AG09309 (cell line): Measurements from ENCODE around the gene MBOAT1.

Experiments
- DNase-seq: peaks from one replicate; pipeline ENCODE4 v3.0.0-alpha.2; 2010; ENCODE audit warnings: low read depth
- H3K4me3 ChIP-seq: 2 replicates; pipeline ENCODE4 v1.5.1; 2011; ENCODE audit warnings: mild to moderate bottlenecking, low read depth, low read length, moderate library complexity; ENCODE audit not compliant: control insufficient read depth
- TF ChIP-seq, protein P1 (sequence below): IDR thresholded peaks from 2 replicates; pipeline ENCODE4 v1.5.1; 2011; ENCODE audit warnings: mild to moderate bottlenecking, low read depth, low read length, inconsistent platforms; ENCODE audit not compliant: insufficient read depth, control insufficient read depth; ENCODE audit errors: missing control alignments

The MBOAT1 gene

DNA sequence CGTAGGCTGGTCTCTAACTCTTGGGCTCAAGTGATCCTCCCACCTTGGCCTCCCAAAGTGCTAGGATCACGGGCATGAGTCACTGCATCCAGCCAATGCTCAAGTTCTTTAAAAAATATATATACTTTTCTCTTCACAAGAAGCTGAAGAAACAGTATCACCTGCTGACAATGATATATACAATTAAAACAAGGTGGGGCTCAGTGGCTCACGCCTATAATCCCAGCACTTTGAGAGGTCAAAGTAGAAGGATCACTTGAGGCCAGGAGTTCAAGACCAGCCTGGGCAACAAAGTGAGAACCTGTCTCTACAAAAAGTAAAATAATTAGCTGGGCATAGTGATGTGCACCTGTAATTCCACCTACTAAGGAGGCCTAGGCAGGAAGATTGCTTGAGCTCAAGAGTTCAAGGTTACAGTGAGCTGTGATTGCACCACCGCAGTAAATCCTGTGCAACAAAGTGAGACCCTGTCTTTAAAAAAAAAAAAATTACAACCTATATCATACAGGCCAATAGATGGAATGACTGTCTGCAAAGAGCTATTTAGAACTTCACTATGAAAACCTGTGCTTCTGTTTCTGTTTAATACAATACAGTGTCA lies 36.4 kb downstream of the MBOAT1 start:
- H3K4me3 ChIP-seq: no peak overlapping the region
- no peak for DNase-seq
- TF ChIP-seq, protein P1, sequence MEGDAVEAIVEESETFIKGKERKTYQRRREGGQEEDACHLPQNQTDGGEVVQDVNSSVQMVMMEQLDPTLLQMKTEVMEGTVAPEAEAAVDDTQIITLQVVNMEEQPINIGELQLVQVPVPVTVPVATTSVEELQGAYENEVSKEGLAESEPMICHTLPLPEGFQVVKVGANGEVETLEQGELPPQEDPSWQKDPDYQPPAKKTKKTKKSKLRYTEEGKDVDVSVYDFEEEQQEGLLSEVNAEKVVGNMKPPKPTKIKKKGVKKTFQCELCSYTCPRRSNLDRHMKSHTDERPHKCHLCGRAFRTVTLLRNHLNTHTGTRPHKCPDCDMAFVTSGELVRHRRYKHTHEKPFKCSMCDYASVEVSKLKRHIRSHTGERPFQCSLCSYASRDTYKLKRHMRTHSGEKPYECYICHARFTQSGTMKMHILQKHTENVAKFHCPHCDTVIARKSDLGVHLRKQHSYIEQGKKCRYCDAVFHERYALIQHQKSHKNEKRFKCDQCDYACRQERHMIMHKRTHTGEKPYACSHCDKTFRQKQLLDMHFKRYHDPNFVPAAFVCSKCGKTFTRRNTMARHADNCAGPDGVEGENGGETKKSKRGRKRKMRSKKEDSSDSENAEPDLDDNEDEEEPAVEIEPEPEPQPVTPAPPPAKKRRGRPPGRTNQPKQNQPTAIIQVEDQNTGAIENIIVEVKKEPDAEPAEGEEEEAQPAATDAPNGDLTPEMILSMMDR: no peak

DNA sequence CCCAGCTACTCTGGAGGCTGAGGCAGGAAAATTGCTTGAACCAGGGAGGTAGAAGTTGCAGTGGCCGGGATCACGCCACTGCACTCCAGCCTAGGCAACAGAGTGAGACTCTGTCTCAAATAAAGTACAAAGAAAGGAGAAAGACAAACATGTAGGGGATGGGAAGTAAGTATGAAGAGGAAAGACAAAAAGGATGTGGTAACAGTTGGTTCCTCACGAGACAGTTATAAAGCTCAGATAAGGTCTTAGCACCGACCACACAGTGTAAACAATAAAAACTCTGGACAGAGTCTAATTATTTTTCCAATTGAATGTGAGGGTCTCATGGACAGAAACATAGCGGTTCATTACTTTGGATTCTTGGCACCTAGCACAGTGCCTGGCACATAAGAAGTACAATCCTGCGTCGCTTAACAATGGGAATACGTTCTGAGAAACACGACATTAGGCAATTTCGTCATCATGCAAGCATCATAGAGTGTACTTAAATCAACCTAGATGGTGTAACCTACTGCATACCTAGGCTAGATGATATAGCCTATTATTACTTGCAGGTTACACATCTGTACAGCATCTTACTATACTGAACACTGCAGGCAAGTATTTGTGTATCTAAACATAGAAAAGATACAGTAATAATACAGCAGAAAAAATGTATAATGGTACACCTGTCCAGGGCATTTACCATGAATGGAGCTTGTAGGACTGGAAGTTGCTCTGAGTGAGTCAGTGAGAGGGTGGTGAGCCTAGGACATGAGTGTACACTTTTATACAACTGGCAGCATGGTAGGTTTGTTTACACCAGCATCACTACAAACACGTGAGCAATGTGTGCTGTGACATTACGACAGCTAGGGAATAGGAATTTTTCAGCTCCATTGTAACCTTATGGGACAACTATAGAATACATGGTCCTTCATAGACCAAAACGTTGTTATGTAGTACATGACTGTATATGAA lies 38.2 kb downstream of the MBOAT1 start:
- TF ChIP-seq, protein P1: no peak
- no peak overlapping the region for H3K4me3 ChIP-seq
- DNase-seq: no peak

DNA sequence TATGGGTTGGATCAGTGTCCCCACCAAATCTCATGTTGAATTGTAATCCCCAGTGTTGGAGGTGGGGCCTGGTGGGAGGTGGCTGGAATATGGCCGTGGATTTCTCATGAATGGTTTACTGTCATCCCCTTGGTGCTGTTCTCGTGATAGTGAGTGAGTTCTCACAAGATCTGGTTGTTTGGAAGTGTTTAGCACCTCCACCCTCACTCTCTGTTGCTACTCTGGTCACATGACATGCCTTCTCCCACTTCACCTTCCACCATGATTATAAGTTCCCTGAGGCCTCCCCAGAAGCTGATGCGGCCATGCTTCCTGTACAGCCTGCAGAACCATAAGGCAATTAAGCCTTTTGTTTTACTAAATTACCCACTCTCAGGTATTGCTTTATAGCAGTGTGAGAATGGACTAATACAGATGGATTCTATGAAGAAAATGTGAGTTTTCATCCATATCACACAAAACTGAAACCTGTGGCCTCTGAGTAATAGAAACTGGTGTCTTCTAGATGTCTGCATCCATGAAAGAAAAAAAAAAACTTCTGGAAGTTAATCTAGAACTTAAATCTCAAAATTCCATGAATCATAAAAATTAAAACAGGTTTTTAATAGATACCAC lies 39.3 kb downstream of the MBOAT1 start:
- no peak for DNase-seq
- TF ChIP-seq, protein P1: no peak
- no peak overlapping the region for H3K4me3 ChIP-seq

DNA sequence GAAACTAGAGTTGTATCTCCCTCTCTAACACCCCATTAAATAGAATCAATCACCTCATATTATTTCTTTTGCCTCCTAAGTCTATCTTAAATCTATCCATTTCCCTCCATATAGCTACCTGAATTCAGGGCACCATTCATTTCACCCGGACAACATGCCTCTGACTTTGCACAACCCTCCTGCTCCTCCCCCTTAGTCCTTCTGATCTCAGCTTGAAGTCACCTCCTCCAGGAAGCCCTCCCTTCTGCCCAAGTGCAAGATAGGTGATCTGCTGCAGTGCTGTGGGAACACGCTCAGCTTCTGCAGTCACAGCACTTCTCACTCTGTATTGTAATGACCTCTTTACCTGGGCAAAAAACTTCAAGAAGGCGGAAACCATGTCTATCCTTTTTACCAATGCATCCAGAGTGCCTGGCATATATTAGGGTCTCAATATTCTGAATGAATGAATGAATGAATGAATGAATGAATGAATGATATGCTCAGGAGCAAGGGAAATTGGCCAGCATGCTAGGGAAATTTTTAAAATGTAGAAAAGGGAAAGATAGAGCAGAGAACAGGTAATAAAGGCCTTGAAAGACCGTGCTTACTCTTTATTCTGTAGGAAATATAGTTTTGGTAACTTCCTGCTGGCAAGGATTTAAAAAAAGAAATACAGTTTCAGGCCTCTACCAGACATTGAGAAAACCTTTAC lies 41.7 kb downstream of the MBOAT1 start:
- H3K4me3 ChIP-seq: no peak overlapping the region
- DNase-seq: no peak
- TF ChIP-seq, protein P1: no peak

DNA sequence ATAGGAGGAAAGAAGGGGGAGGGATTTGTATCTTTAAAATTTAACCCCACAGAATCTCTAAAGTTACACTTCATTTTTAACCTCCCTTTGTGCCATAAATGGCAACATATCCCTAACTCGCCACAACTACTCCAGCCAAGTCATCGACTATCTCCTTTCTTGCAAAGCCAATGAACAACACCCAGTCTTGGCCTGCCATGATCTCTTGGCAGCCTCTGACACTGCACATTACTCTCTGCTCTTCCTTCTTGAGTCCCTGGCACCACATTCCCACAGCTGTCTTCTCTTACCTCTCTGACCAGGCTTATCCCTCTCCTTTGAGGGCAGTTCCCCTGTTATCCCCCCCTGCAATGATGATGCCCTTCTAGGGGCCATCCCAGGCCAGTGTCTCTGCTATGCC lies 42.5 kb downstream of the MBOAT1 start:
- DNase-seq: no peak
- H3K4me3 ChIP-seq: no peak overlapping the region
- TF ChIP-seq, protein P1: no peak

DNA sequence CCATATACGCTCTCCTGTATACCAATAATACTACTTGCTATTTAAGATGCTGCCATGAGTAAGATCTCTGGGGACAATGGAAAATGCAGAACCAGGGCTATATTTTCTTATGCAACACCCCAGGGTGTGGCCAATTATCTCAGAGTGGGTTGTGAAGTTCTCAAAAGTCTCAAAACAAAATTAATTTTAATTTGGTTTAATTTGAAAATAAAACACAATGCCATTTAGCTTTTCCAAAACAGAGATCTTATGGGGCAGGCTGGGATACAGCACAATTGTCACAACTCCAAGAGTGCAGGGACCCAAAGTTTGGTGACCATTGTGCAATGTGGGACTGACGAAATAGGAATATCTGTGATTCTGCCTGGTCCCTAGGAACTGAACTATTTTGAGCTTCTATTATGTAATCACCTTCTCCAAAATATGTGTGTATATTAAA lies 43.1 kb downstream of the MBOAT1 start:
- TF ChIP-seq, protein P1: no peak
- DNase-seq: no peak

More for the DNA sequence above, 43.1 kb downstream of the MBOAT1 start:
- H3K4me3 ChIP-seq: no peak overlapping the region
